Large intestine (tissue), 3 donors: ENCODE results near the gene DUOX2. TPM values are rescaled to one million over a fixed set of nuclear protein-coding genes. Genes with fewer than 3 reads are reported as not detected.

ENCODE experiments used
- DNase-seq, 2 donors: peaks; one replicate each; pipeline versions ENCODE4 v3.0.0 to v3.0.0-alpha.2; 2013
- H3K27ac ChIP-seq: one replicate; pipeline ENCODE4 v1.5.1; 2013; ENCODE audit warnings: low read length
- H3K27me3 ChIP-seq: 2 replicates; pipeline ENCODE4 v1.6.1; 2013; ENCODE audit warnings: low read length; ENCODE audit not compliant: control insufficient read depth, insufficient read depth
- H3K36me3 ChIP-seq: 2 replicates; pipeline ENCODE4 v1.6.1; 2013; ENCODE audit warnings: low read length; ENCODE audit not compliant: control insufficient read depth, insufficient read depth
- H3K4me1 ChIP-seq: one replicate; pipeline ENCODE4 v1.6.1; 2013; ENCODE audit warnings: low read length; ENCODE audit not compliant: control insufficient read depth, insufficient read depth
- H3K4me3 ChIP-seq: one replicate; pipeline ENCODE4 v1.5.1; 2013; ENCODE audit warnings: low read length
- H3K9me3 ChIP-seq: one replicate; pipeline ENCODE4 v1.6.1; 2013; ENCODE audit warnings: mild to moderate bottlenecking, low read depth, low read length, moderate library complexity; ENCODE audit not compliant: control insufficient read depth
- WGBS: methylation state at CpG from one replicate; pipeline ENCODE4 v1.1.5; 2013; ENCODE audit warnings: low lambda C conversion rate; ENCODE audit not compliant: insufficient coverage; 5-methylcytosine and 5-hydroxymethylcytosine counted together
- polyA plus RNA-seq: library from polyadenylated mRNA; unstranded; fragments of 120-200 nt; gene quantifications from one replicate; pipeline ENCODE4 v1.2.1, GENCODE V29; 2013

DUOX2 gene
- polyA plus RNA-seq, 1 donor: 0.04 TPM

- WGBS: no CpG with 5 or more reads among the region's 3 CpGs
- Histone ChIP-seq H3K36me3 (no peaks in the 10 kb centered on the region), H3K9me3 (peaks cover 5% of the 10 kb centered on the region), H3K27ac (no peak overlapping the region), H3K4me3 (no peak overlapping the region), H3K27me3 (peaks cover 73% of the 10 kb centered on the region), H3K4me1 (peaks cover 2% of the 10 kb centered on the region)
- DNase-seq: peak in 1 of 2 donors; percentile 44
Measured at GRCh38 chr15:45131510-45131909, 17.5 kb upstream of the DUOX2 start.

GRCh38 chr15:45130291-45131000 is 16.5 kb upstream of the DUOX2 start:
- H3K36me3 ChIP-seq: no peaks in the 10 kb centered on the region
- no peak for DNase-seq
- H3K27ac ChIP-seq: no peak overlapping the region
- H3K4me1 ChIP-seq: peaks cover 2% of the 10 kb centered on the region
- no peak overlapping the region for H3K4me3 ChIP-seq
- peaks cover 76% of the 10 kb centered on the region for H3K27me3 ChIP-seq
- WGBS: no CpG with 5 or more reads among the region's 7 CpGs
- H3K9me3 ChIP-seq: peaks cover 5% of the 10 kb centered on the region

- H3K27ac ChIP-seq: no peak within 1 kb of the TSS
- H3K9me3 ChIP-seq: peaks cover 5% of the 10 kb centered on the region
- WGBS: no CpG with 5 or more reads among the region's 46 CpGs
- DNase-seq: peak in 1 of 2 donors; percentile 44
- H3K4me1 ChIP-seq: peaks cover 2% of the 10 kb centered on the region
- H3K4me3 ChIP-seq: no peak within 1 kb of the TSS
- peaks cover 76% of the 10 kb centered on the region for H3K27me3 ChIP-seq
- H3K36me3 ChIP-seq: no peaks in the 10 kb centered on the region
Measured at GRCh38 chr15:45129651-45130129, 15.7 kb upstream of the DUOX2 start, which contains the start of the genes DUOX1 and DUOXA1. Gene DUOX1 (plus strand): TSS chr15:45129994. CDS start chr15:45131967, 1,973 bp downstream. Gene DUOXA1 (minus strand): TSS chr15:45129879. CDS start chr15:45123014, 6,865 bp downstream.

- no peak overlapping the region for H3K4me3 ChIP-seq
- no peak for DNase-seq
- peaks cover 5% of the 10 kb centered on the region for H3K9me3 ChIP-seq
- H3K36me3 ChIP-seq: no peaks in the 10 kb centered on the region
- WGBS: no CpG with 5 or more reads among the region's 47 CpGs
- H3K27me3 ChIP-seq: peaks cover 74% of the 10 kb centered on the region
- H3K4me1 ChIP-seq: peaks cover 2% of the 10 kb centered on the region
- no peak overlapping the region for H3K27ac ChIP-seq
Measured at GRCh38 chr15:45128971-45129639, 15.1 kb upstream of the DUOX2 start.

GRCh38 chr15:45126535-45127158 is 12.7 kb upstream of the DUOX2 start:
- H3K27me3 ChIP-seq: peaks cover 78% of the 10 kb centered on the region
- H3K4me3 ChIP-seq: no peak overlapping the region
- no peaks in the 10 kb centered on the region for H3K36me3 ChIP-seq
- no peak overlapping the region for H3K27ac ChIP-seq
- WGBS: 47% methylated on average over 2 of the region's 2 CpGs
- H3K9me3 ChIP-seq: peaks cover 5% of the 10 kb centered on the region
- DNase-seq: no peak
- peaks cover 2% of the 10 kb centered on the region for H3K4me1 ChIP-seq

- H3K36me3 ChIP-seq: no peaks in the 10 kb centered on the region
- H3K27me3 ChIP-seq: peaks cover 60% of the 10 kb centered on the region
- no peaks in the 10 kb centered on the region for H3K9me3 ChIP-seq
- DNase-seq: no peak
- H3K4me3 ChIP-seq: no peak overlapping the region
- H3K27ac ChIP-seq: no peak overlapping the region
- no peaks in the 10 kb centered on the region for H3K4me1 ChIP-seq
Measured at GRCh38 chr15:45123397-45123796, 9.4 kb upstream of the DUOX2 start.

- no CpG with 5 or more reads among the region's 7 CpGs for WGBS
- Histone ChIP-seq H3K36me3 (no peaks in the 10 kb centered on the region), H3K4me3 (no peak overlapping the region), H3K27ac (no peak overlapping the region), H3K27me3 (peaks cover 56% of the 10 kb centered on the region), H3K9me3 (peaks cover 2% of the 10 kb centered on the region), H3K4me1 (peaks cover 2% of the 10 kb centered on the region)
- no peak for DNase-seq
Measured at GRCh38 chr15:45122719-45123118, 8.7 kb upstream of the DUOX2 start.

GRCh38 chr15:45121706-45122417 is 7.9 kb upstream of the DUOX2 start:
- no peak for DNase-seq
- H3K27ac ChIP-seq: no peak overlapping the region
- 60% methylated on average over 1 of the region's 9 CpGs for WGBS
- no peak overlapping the region for H3K4me3 ChIP-seq
- H3K9me3 ChIP-seq: peaks cover 5% of the 10 kb centered on the region
- H3K36me3 ChIP-seq: no peaks in the 10 kb centered on the region
- H3K27me3 ChIP-seq: peaks cover 61% of the 10 kb centered on the region
- H3K4me1 ChIP-seq: peaks cover 3% of the 10 kb centered on the region

GRCh38 chr15:45121020-45121419 is 7.0 kb upstream of the DUOX2 start:
- Histone ChIP-seq H3K27me3 (peaks cover 63% of the 10 kb centered on the region), H3K9me3 (peaks cover 7% of the 10 kb centered on the region), H3K4me3 (no peak overlapping the region), H3K4me1 (peaks cover 3% of the 10 kb centered on the region), H3K27ac (no peak overlapping the region), H3K36me3 (no peaks in the 10 kb centered on the region)
- DNase-seq: no peak
- no CpG with 5 or more reads among the region's 3 CpGs for WGBS
